AG09309 (cell line): Measurements from ENCODE around the gene ARTN.

Experiments
- DNase-seq: peaks from one replicate; pipeline ENCODE4 v3.0.0-alpha.2; 2010; ENCODE audit warnings: low read depth
- H3K4me3 ChIP-seq: 2 replicates; pipeline ENCODE4 v1.5.1; 2011; ENCODE audit warnings: mild to moderate bottlenecking, low read depth, low read length, moderate library complexity; ENCODE audit not compliant: control insufficient read depth
- TF ChIP-seq, protein P1 (sequence below): IDR thresholded peaks from 2 replicates; pipeline ENCODE4 v1.5.1; 2011; ENCODE audit warnings: mild to moderate bottlenecking, low read depth, low read length, inconsistent platforms; ENCODE audit not compliant: insufficient read depth, control insufficient read depth; ENCODE audit errors: missing control alignments

ARTN gene

DNA sequence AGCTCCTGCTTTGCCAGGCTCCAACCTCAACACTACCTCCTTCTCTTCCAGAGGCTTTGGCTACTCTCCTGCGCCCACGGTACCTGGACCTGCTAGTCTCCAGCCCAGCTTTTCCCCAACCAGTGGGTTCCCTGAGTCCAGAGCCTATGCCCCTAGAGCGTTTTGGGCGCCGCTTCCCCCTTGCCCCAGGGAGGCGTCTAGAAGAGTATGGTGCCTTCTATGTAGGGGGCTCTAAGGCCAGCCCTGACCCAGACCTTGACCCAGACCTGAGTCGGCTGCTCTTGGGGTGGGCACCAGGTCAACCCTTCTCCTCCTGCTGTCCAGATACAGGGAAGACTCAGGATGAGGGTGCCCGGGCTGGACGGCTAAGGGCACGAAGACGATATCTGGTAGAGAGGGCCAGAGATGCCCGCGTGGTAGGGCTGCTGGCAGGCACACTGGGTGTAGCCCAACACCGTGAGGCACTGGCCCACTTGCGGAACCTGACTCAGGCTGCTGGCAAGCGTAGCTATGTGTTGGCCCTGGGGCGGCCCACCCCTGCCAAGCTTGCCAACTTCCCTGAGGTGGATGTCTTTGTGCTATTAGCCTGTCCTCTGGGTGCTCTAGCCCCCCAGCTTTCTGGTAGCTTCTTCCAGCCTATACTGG is 37.9 kb downstream of the ARTN start:
- no peak for DNase-seq

DNA sequence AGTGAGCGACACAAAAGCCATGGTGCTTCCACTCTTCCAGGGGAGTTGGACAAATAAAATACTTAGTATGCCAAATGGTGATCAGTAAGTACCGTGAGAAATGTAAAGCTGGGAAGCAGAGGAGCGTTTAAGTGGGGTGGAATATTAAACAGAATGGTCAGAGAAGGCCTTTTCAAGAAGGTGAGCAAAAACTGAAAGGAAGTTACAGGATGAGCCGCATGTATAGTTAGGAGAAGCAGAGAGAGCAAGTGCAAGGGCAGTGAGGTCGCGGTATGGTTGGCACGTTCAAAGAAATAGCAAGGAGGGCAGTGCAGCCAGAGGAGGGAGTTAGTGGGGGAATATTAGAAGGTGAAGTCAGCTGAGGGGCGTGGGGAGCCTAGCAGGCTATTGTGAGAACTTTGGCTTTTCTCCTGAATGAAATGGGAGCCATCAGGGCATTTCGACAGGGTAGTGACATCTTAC is 40.4 kb downstream of the ARTN start:
- H3K4me3 ChIP-seq: peak overlapping the region; percentile 93
- DNase-seq: no peak
- TF ChIP-seq, protein P1, sequence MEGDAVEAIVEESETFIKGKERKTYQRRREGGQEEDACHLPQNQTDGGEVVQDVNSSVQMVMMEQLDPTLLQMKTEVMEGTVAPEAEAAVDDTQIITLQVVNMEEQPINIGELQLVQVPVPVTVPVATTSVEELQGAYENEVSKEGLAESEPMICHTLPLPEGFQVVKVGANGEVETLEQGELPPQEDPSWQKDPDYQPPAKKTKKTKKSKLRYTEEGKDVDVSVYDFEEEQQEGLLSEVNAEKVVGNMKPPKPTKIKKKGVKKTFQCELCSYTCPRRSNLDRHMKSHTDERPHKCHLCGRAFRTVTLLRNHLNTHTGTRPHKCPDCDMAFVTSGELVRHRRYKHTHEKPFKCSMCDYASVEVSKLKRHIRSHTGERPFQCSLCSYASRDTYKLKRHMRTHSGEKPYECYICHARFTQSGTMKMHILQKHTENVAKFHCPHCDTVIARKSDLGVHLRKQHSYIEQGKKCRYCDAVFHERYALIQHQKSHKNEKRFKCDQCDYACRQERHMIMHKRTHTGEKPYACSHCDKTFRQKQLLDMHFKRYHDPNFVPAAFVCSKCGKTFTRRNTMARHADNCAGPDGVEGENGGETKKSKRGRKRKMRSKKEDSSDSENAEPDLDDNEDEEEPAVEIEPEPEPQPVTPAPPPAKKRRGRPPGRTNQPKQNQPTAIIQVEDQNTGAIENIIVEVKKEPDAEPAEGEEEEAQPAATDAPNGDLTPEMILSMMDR: no peak

More for the DNA sequence above, 37.9 kb downstream of the ARTN start:
- TF ChIP-seq, protein P1: no peak
- H3K4me3 ChIP-seq: no peak overlapping the region

- peak within 1 kb of the TSS; percentile 93 for H3K4me3 ChIP-seq
- TF ChIP-seq, protein P1: peak; percentile 22
- DNase-seq: peak; percentile 54
Observed at GRCh38 chr1:43974443-43975248, 41.0 kb downstream of the ARTN start, which contains the start of gene ATP6V0B. TSS of gene ATP6V0B (plus strand) at chr1:43974960. CDS start at chr1:43975041, 81 bp downstream.

GRCh38 chr1:43975249-43975961 is 41.8 kb downstream of the ARTN start:
- TF ChIP-seq, protein P1: no peak
- H3K4me3 ChIP-seq: peak overlapping the region; percentile 93
- no peak for DNase-seq

GRCh38 chr1:43976045-43976444 is 42.4 kb downstream of the ARTN start:
- H3K4me3 ChIP-seq: peak overlapping the region; percentile 93
- TF ChIP-seq, protein P1: no peak
- DNase-seq: no peak

DNA sequence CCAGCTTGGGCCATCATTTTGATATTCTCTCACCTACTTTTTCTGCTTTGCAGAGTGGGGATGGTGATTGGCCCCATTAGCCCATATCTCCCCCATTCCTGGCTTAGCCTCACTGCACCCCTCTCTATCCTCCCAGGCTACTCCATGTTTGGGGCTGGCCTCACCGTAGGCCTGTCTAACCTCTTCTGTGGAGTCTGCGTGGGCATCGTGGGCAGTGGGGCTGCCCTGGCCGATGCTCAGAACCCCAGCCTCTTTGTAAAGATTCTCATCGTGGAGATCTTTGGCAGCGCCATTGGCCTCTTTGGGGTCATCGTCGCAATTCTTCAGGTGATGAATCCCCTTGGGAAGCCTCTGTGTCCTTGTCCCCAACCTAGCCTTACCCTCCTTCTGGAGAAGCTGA is 43.3 kb downstream of the ARTN start:
- DNase-seq: no peak
- TF ChIP-seq, protein P1: no peak
- H3K4me3 ChIP-seq: no peak overlapping the region
